IMR-90 (cell line): Measurements from ENCODE around the gene HACD4. TPM values are rescaled to one million over a fixed set of nuclear protein-coding genes. Genes with fewer than 3 reads are reported as not detected.

Source experiments
- ATAC-seq: fragments of 200-7000 bp; cut with Tn5 transposase; 2 replicates; pipeline ENCODE4 v1.9.1; 2020; ENCODE audit warnings: low read depth, mild to moderate bottlenecking, moderate library complexity
- BruUV-seq: library from RNA; stranded (reverse); fragments of 400-500 nt; replicated peaks from 2 replicates; lab custom pipeline; 2021; lab: Mats Ljungman, UMichigan
- CTCF ChIA-PET: fragments of 300-600 bp; formaldehyde crosslinking; extraction: SDS; loops from one replicate; lab custom pipeline; 2021; ENCODE audit warnings: antibody characterized with exemption; lab: Yijun Ruan, JAX
- POLR2A ChIA-PET: fragments of 300-600 bp; sonication (Branson Sonifier 250); formaldehyde crosslinking; loops from one replicate; lab custom pipeline; 2022; ENCODE audit warnings: antibody characterized with exemption; ENCODE audit not compliant: unreplicated experiment; lab: Charles Lee
- DNase-seq: peaks from one replicate; pipeline ENCODE4 v3.0.0; 2013
- H2AFZ ChIP-seq: replicated peaks from 2 replicates; pipeline ENCODE3; 2013; ENCODE audit warnings: low read length, mild to moderate bottlenecking; ENCODE audit not compliant: poor library complexity
- H2AK5ac ChIP-seq: 2 replicates; pipeline ENCODE4 v1.6.1; 2013; ENCODE audit warnings: low read depth, low read length, inconsistent platforms
- H2AK9ac ChIP-seq: replicated peaks from 2 replicates; pipeline ENCODE3; 2013; ENCODE audit warnings: mild to moderate bottlenecking, low read depth, low read length, moderate library complexity; ENCODE audit not compliant: poor library complexity
- H2BK120ac ChIP-seq: 2 replicates; pipeline ENCODE4 v1.6.1; 2013; ENCODE audit warnings: low read depth, low read length, inconsistent platforms
- H2BK15ac ChIP-seq: 3 replicates; pipeline ENCODE4 v1.6.1; 2013; ENCODE audit warnings: low read depth, low read length, inconsistent platforms
- H2BK20ac ChIP-seq: 2 replicates; pipeline ENCODE4 v1.6.1; 2013; ENCODE audit warnings: low read depth, mild to moderate bottlenecking, inconsistent platforms, low read length, moderate library complexity
- H2BK5ac ChIP-seq: 2 replicates; pipeline ENCODE4 v1.6.1; 2013; ENCODE audit warnings: mild to moderate bottlenecking, low read depth, low read length, inconsistent platforms; ENCODE audit not compliant: poor library complexity, severe bottlenecking
- H3K14ac ChIP-seq: replicated peaks from 2 replicates; pipeline ENCODE4 v1.6.1; 2013; ENCODE audit warnings: low read depth, low read length, inconsistent platforms
- H3K18ac ChIP-seq: 2 replicates; pipeline ENCODE4 v1.6.1; 2013; ENCODE audit warnings: low read depth, low read length, control low read depth
- H3K23ac ChIP-seq: 2 replicates; pipeline ENCODE4 v1.6.1; 2013; ENCODE audit warnings: low read depth, low read length, inconsistent platforms
- H3K27ac ChIP-seq: 2 replicates; pipeline ENCODE4 v1.5.1; 2013; ENCODE audit warnings: mild to moderate bottlenecking, control low read depth, low read length; ENCODE audit not compliant: insufficient read depth
- H3K27me3 ChIP-seq: 2 replicates; pipeline ENCODE4 v1.6.1; 2013; ENCODE audit warnings: low read length; ENCODE audit not compliant: control insufficient read depth, insufficient read depth
- H3K36me3 ChIP-seq: 2 replicates; pipeline ENCODE4 v1.6.1; 2013; ENCODE audit warnings: low read length, mixed read lengths; ENCODE audit not compliant: control insufficient read depth, insufficient read depth
- H3K4ac ChIP-seq: 2 replicates; pipeline ENCODE4 v1.6.1; 2013; ENCODE audit warnings: low read depth, low read length, inconsistent platforms
- H3K4me1 ChIP-seq: 2 replicates; pipeline ENCODE4 v1.6.1; 2013; ENCODE audit warnings: low read length, mixed read lengths; ENCODE audit not compliant: control insufficient read depth, insufficient read depth
- H3K4me2 ChIP-seq: 2 replicates; pipeline ENCODE4 v1.6.1; 2013; ENCODE audit warnings: low read depth, mild to moderate bottlenecking, control low read depth, low read length, moderate library complexity
- H3K4me3 ChIP-seq: 2 replicates; pipeline ENCODE4 v1.5.1; 2013; ENCODE audit warnings: low read depth, mild to moderate bottlenecking, control low read depth, low read length, moderate library complexity; ENCODE audit not compliant: insufficient read depth
- H3K56ac ChIP-seq: 2 replicates; pipeline ENCODE4 v1.6.1; 2013; ENCODE audit warnings: low read length, inconsistent platforms; ENCODE audit not compliant: insufficient read depth; ENCODE audit errors: extremely low read depth
- H3K79me1 ChIP-seq, 2 experiments: 2 replicates each; pipeline ENCODE4 v1.6.1; 2013; ENCODE audit warnings: low read length in 2 of 2, inconsistent platforms in 1 of 2, low read depth in 1 of 2
- H3K9ac ChIP-seq: 2 replicates; pipeline ENCODE4 v1.6.1; 2013; ENCODE audit warnings: low read depth, low read length, control low read depth
- H3K9me1 ChIP-seq: 2 replicates; pipeline ENCODE4 v1.6.1; 2013; ENCODE audit warnings: low read length, inconsistent platforms; ENCODE audit not compliant: insufficient read depth
- H3K9me3 ChIP-seq: 2 replicates; pipeline ENCODE4 v1.6.1; 2013; ENCODE audit warnings: low read length; ENCODE audit not compliant: control insufficient read depth, insufficient read depth
- H4K20me1 ChIP-seq: 2 replicates; pipeline ENCODE4 v1.6.1; 2013; ENCODE audit warnings: low read length, inconsistent platforms; ENCODE audit not compliant: insufficient read depth
- H4K5ac ChIP-seq: 2 replicates; pipeline ENCODE4 v1.6.1; 2013; ENCODE audit warnings: mild to moderate bottlenecking, low read depth, low read length, control low read depth
- H4K8ac ChIP-seq, 2 experiments: 2 replicates each; pipeline ENCODE4 v1.6.1; 2013; ENCODE audit warnings: low read depth in 2 of 2, low read length in 2 of 2, control low read depth in 1 of 2, inconsistent platforms in 1 of 2
- H4K91ac ChIP-seq: 2 replicates; pipeline ENCODE4 v1.6.1; 2013; ENCODE audit warnings: low read depth, low read length, inconsistent platforms; ENCODE audit not compliant: insufficient read depth
- BHLHE40 ChIP-seq: fragments of 150-350 bp; IDR thresholded peaks from 2 replicates; pipeline ENCODE4 v1.6.1; 2016; ENCODE audit warnings: mild to moderate bottlenecking, low read depth, low read length
- CEBPB ChIP-seq: IDR thresholded peaks from 2 replicates; pipeline ENCODE4 v1.6.1; 2012; ENCODE audit warnings: low read depth, low read length, improper control_type of control experiment
- CTCF ChIP-seq: conservative IDR thresholded peaks from 2 replicates; pipeline ENCODE4 v1.5.1; 2012; ENCODE audit warnings: mild to moderate bottlenecking, low read depth, low read length, improper control_type of control experiment
- ELK1 ChIP-seq: fragments of 150-350 bp; IDR thresholded peaks from 2 replicates; pipeline ENCODE4 v1.6.1; 2016; ENCODE audit warnings: low read depth, mild to moderate bottlenecking, low read length, moderate library complexity, borderline replicate concordance
- FOS ChIP-seq: fragments of 150-350 bp; IDR thresholded peaks from 2 replicates; pipeline ENCODE4 v1.6.1; 2016; ENCODE audit warnings: low read depth, low read length
- MAZ ChIP-seq: IDR thresholded peaks from 2 replicates; pipeline ENCODE4 v1.6.1; 2012; ENCODE audit warnings: low read depth, mild to moderate bottlenecking, low read length, improper control_type of control experiment, moderate library complexity, borderline replicate concordance
- NFE2L2 ChIP-seq: fragments of 150-350 bp; IDR thresholded peaks from 2 replicates; pipeline ENCODE4 v1.6.1; 2016; ENCODE audit warnings: low read depth, mild to moderate bottlenecking, low read length
- POLR2A ChIP-seq: IDR thresholded peaks from 2 replicates; pipeline ENCODE4 v1.6.1; 2012; ENCODE audit warnings: mild to moderate bottlenecking, low read depth, low read length
- RCOR1 ChIP-seq: IDR thresholded peaks from 2 replicates; pipeline ENCODE4 v1.6.1; 2012; ENCODE audit warnings: mild to moderate bottlenecking, low read length, improper control_type of control experiment; ENCODE audit not compliant: insufficient replicate concordance
- USF2 ChIP-seq: fragments of 150-350 bp; IDR thresholded peaks from 2 replicates; pipeline ENCODE4 v1.6.1; 2017; ENCODE audit warnings: mild to moderate bottlenecking, antibody characterized with exemption, low read length, low read depth
- WGBS, 2 experiments: methylation state at CpG; one replicate each; pipeline versions ENCODE4 v1.1.5 to v1.1.7; 2013; ENCODE audit warnings: missing lambda C conversion rate in 2 of 2; ENCODE audit not compliant: insufficient read length in 1 of 2; ENCODE audit errors: extremely low coverage in 2 of 2; 5-methylcytosine and 5-hydroxymethylcytosine counted together
- dilution Hi-C: fragments of 300-500 bp; cut with HindIII; formaldehyde crosslinking; loops from one replicate; pipeline ENCODE4 v1.14.3; 2018; ENCODE audit warnings: low sequenced_read_pairs; ENCODE audit not compliant: unreplicated experiment
- in situ Hi-C: fragments of 300-500 bp; cut with MboI; formaldehyde crosslinking; loops from 3 replicates; pipeline ENCODE4 v1.14.3; 2019; ENCODE audit warnings: low sequenced_read_pairs, inconsistent platforms, mixed read lengths
- intact Hi-C: fragments of 100-400 bp; cut with micrococcal nuclease; formaldehyde crosslinking; loops from 2 replicates; pipeline ENCODE4 v1.10.0; 2022
- polyA plus RNA-seq, 3 experiments: library from polyadenylated mRNA; depleted of rRNA; stranded (reverse); fragments of >200 nt; gene quantifications; 2 replicates each; pipeline ENCODE4 v1.2.3, GENCODE V29; 2012; ENCODE audit warnings: low replicate concordance in 1 of 3
- total RNA-seq: library from RNA; depleted of rRNA; stranded (reverse); fragments of >200 nt; gene quantifications from 2 replicates; pipeline ENCODE4 v1.2.3, GENCODE V29; 2012

The HACD4 gene
- total and polyA plus RNA-seq, 2 of the 4 experiments (the other 2 are of a cell fraction): 1.9 to 2.2 TPM

- TF ChIP-seq POLR2A: no peak
- TF ChIP-seq CTCF: no peak
- no peak for TF ChIP-seq FOS
Observed at GRCh38 chr9:21015995-21016394, 15.4 kb downstream of the HACD4 start (continued).

GRCh38 chr9:21015129-21015815 lies 16.2 kb downstream of the HACD4 start:
- Histone ChIP-seq H4K20me1 (no peaks in the 10 kb centered on the region), H2AFZ (no peak overlapping the region), H2AK9ac (no peak overlapping the region), H4K91ac (no peak overlapping the region), H3K18ac (no peak overlapping the region), H3K56ac (no peak overlapping the region), H2BK5ac (no peak overlapping the region), H3K4me3 (no peak overlapping the region), H2BK120ac (no peak overlapping the region), H2BK20ac (no peak overlapping the region), H3K9me1 (0 out of 2 replicates have a peak, but pooled peaks cover 3% of the 10 kb centered on the region), H3K9ac (no peak overlapping the region), H3K4me2 (no peak overlapping the region), H4K8ac (no peak overlapping the region), H3K27me3 (no peaks in the 10 kb centered on the region), H3K79me1 (no peaks in the 10 kb centered on the region), H3K23ac (no peak overlapping the region), H3K4me1 (peaks cover 2% of the 10 kb centered on the region), H3K27ac (no peak overlapping the region), H3K14ac (no peak overlapping the region), H3K36me3 (no peaks in the 10 kb centered on the region), H2AK5ac (no peak overlapping the region), H2BK15ac (no peak overlapping the region), H4K5ac (no peak overlapping the region), H3K4ac (no peak overlapping the region), H3K9me3 (no peaks in the 10 kb centered on the region)
- in situ Hi-C loops (no loop called here), intact Hi-C loops (no loop called here), dilution Hi-C loops (no loop called here)
- ATAC-seq (no peak), DNase-seq (peak; percentile 34)
- BruUV-seq: no TSS peak
- no CpG with 5 or more reads among the region's 5 CpGs for WGBS, 2 experiments
- ChIA-PET POLR2A (no interaction called here), CTCF (interaction anchor here (1.0 kb wide), 1 partner anchor 55 kb away, joined by 4 read pairs; no protein-coding TSS in a partner anchor)
- no peak for TF ChIP-seq RCOR1
- TF ChIP-seq ELK1: no peak
- TF ChIP-seq FOS: no peak
- TF ChIP-seq MAZ: no peak
- no peak for TF ChIP-seq POLR2A
- TF ChIP-seq NFE2L2: no peak
- TF ChIP-seq BHLHE40: no peak
- TF ChIP-seq CEBPB: no peak
- no peak for TF ChIP-seq USF2
